Activated CD4-positive, alpha-beta T cell treated with anti-CD3 and anti-CD28 coated beads, Interleukin-10, Interleukin-2, amounts not matched to agents 100 ng/mL and 50 ng/mL, durations not matched to agents 16 hours and 8 hours (primary cell): ENCODE measurements around the gene ERFE.
"Not testable (repeated sequence)": the region's sequence is repeated elsewhere in the genome, so short reads cannot be mapped to it uniquely, and the experiment has no call there.

ENCODE experiments used
- DNase-seq: peaks from one replicate; pipeline ENCODE4 v3.0.0-alpha.2; 2020

ERFE gene, protein sequence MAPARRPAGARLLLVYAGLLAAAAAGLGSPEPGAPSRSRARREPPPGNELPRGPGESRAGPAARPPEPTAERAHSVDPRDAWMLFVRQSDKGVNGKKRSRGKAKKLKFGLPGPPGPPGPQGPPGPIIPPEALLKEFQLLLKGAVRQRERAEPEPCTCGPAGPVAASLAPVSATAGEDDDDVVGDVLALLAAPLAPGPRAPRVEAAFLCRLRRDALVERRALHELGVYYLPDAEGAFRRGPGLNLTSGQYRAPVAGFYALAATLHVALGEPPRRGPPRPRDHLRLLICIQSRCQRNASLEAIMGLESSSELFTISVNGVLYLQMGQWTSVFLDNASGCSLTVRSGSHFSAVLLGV

DNA sequence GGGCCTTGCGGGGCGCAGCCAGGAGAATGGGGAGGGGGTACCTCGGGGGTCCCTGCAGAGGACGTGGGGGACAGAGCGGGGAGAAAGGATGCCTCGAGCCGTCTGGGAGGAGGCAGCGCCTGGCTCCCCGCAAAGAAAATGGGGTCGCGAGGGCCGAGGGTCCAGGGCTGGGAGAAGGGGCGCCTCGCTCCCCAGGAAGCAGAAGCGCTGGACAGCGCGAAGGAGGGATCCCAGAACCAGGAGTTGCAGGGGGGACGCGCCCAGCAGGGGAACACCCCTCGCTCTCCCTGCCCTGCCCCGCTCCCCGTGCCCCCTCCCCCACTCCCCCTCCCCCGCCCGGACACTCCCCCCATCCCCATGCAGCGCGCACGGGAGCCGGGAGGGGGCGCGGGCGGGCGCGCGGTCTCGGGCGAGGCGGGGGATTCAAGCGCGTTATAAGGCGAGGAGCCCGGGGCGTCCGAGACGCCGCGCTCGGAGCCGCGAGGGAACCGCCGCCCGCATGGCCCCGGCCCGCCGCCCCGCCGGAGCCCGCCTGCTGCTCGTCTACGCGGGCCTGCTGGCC lies at the start of gene ERFE:
TSS of gene ERFE (plus strand) at position 462 of the 562 bp plus-strand sequence. CDS start at position 500, 38 bp downstream.
- DNase-seq: peak; percentile 60

DNA sequence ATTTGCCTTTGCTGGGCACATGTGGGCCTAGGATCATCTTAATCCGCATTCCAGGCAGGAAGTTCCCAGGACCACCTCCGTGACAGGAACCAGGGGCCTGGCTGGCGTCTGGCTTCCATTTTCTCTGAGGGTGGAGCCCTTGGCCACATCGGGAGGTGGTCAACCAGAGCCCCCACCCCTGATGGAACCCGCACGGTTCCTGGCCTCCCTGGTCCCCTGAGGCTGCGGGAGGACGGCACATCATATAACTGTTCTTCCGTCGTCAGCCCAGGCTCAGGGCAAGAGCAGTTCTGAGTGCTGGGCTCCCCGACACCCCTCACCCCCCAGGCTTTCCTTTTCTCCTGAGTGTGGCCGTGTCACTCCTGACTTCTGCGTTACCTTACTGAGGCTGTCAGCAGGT lies 45.2 kb upstream of the ERFE start:
- no peak for DNase-seq

DNA sequence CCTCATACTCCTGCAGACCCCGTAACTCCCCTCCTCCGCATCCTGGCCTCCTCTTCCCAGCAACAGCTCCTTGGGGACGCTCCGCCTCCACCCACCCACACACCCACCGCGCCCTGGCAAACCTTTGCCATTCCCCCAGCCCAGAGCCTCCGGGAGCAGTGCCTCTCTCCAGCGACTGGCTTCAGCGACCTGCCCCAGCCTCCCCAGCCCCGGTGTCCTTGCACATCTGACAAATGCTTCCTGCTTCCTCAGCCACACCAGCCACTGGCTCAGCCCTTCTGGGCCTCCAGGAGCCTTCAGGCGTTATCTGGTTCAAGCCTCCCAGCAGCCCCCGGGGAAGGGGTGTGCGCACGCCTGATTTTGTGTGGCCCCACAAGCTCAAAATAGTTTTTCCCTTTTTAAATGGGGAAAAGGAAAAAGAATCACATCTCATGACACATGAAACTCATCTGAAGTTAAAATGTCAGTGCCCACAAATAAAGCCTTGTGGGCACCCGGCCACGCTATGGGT lies 44.4 kb upstream of the ERFE start:
- DNase-seq: no peak

DNA sequence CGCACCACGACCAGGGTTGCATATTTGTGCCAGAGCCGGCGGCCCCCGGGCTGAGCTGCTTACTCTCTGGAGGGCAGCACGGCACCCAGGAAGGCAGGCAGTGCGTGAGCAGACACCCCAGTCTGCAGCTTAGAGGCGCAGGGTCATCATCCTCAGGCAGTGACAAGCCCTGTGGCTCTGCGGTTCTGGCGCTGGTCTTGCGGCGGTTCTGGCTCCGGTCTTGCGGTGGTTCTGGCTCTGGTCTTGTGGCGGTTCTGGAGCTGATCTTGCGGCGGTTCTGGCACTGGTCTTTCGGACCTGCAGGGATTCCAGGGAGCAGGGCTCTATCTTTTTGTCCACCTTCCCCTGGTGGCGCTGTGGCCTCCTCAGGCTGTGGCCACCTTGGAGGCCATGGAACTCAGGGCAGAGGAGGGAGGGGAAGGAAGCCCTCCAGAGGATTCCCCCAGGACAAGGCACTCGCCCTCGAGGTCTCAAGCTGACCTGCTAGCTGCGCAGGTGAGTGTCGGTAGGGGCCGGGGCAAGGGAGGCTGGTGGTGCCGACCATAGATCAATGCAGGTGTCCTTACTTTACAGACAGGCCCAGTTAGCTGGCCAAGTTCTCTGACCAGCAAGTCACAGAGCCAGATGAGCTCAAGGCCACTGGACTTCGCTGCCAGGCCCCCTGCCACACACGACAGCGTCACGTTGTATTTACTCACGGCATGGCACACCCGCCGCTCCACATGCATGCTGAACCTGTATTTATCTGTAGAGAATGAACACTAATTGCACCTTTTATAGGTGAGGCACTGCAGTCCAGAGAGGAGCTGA lies 43.7 kb upstream of the ERFE start:
- DNase-seq: no peak

DNA sequence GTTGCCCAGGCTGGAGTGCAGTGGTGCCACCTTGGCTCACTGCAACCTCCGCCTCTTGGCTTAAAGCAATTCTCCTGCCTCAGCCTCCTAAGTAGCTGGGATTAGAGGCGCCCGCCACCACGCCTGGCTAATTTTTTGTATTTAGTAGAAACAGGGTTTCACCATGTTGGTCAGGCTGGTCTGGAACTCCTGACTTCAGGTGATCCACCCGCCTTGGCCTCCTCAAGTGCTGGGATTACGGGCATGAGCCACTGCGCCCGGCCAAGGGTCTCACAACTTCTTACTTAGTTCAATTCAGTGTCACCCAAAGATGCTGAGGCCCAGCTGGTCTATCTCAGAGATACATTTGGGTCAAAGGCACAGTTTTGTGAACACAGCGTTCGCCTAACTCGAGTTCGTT lies 43.1 kb upstream of the ERFE start:
- not testable (repeated sequence) for DNase-seq

DNA sequence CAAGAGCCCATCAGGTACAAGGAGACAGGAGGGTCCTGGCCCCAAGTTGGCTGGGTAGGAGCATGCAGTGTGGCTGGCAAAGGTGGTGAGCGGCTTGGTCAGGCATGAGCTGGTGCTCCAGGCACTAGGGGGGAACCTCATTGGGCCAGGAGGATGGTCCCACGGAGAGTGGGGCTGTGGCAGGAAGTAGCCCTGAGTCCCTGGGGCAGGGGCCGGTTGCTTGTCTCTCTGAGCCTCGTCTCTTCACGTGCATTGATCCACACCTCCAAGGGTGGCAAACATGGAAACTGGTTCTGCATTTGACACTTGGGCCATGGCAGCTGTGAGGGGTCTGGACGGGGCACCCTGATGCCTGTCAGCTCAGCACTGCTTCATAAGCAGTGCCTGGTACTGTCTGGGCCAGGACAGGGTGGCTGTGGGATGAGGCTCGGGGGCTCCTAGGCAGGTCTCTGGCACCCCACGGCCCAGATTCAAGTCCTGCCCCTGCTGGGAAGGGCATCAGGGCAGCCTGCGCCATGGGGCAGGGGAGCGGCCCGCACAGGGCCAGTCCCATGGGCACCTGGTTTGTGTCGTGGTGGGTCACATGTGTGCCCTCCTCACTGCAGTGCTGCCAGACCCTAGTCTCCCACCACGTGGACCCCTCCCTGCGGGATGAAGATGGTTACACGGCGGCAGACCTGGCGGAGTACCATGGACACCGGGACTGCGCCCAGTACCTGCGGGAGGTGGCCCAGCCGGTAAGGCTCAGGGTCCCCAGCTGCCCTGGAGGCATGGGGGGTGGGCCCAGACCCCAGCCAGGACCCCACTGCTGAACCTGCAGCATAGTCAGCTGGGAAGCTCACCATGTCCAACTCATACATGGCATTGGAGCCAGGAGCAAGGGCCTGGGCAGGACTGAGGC lies 42.2 kb upstream of the ERFE start:
- DNase-seq: no peak

DNA sequence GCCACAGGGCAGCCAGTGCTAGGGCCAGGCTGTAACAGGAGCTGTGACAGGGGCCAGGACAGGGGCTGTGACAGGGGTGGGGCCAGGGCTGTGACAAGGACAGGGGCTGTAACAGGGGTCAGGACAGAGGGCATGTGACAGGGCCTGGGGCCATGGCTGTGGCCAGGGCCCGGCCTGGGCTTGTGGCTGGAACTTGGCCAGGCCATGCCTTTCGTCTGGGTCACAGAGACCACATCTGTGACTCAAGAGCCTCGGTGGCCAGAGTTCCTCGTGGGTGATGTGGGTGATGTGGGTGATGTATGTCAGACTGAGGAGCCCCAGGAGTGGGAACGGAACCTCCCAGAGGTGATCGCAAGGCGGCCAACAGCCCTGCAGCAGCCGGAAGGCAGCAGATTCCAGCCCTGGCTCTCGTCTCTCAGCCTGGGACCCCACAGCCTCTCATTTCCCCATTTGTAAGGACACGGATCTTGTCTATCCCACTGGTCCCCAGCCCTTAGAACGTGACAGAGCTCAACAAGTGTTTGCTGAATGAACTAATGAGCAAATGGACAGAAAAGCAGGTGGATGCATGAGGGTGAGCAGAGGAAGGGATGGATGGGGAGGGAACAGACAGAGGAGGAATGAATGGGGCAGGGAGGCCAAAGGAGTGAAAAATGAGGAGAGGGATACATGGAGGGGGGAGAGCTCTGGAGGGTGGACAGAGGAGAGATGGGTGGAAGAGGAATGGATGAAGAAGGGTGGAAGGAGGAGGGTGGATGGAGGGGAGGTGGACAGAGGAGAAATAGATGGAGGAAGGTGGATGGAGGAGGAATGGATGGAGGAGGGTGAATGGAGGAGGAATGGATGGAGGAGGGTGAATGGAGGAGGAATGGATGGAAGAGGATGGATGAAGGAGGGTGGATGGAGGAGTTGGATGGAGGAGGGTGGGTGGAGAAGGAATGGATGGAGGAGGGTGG lies 41.3 kb upstream of the ERFE start:
- DNase-seq: no peak

DNA sequence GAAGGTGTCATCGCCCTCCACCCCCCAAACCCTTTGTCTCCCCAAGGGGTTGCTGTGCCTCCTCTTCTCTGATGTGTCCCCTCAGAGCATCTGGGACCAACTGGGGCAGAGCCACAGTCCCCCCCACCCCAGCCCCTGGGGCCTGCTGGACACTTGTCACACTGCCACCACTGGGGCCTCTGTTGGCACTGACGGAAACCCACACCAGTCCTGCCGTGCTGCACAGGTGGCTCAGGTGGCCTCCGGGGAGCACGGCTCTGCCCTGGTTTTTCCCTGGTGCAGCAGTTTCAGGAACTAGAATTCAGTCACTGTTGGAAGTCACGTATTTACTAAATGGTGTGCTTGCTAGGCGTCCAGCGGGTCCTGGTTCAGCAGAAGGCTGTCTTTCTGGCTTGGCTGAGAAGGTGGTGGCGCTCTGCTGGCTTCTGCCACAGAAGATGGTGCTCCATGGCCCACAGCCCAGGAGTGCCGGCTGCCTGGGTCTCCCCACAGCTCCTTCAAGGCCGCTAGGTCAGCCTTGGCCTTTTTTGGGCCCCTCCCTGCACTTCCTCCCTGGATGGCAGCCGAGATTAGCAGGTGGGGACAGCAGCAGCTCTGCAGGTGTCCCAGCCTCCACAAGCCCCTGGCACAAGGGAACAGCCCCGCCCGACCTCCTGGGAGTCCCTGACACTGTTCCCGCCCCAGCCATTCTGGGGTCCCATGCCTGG lies 38.9 kb upstream of the ERFE start:
- DNase-seq: no peak

DNA sequence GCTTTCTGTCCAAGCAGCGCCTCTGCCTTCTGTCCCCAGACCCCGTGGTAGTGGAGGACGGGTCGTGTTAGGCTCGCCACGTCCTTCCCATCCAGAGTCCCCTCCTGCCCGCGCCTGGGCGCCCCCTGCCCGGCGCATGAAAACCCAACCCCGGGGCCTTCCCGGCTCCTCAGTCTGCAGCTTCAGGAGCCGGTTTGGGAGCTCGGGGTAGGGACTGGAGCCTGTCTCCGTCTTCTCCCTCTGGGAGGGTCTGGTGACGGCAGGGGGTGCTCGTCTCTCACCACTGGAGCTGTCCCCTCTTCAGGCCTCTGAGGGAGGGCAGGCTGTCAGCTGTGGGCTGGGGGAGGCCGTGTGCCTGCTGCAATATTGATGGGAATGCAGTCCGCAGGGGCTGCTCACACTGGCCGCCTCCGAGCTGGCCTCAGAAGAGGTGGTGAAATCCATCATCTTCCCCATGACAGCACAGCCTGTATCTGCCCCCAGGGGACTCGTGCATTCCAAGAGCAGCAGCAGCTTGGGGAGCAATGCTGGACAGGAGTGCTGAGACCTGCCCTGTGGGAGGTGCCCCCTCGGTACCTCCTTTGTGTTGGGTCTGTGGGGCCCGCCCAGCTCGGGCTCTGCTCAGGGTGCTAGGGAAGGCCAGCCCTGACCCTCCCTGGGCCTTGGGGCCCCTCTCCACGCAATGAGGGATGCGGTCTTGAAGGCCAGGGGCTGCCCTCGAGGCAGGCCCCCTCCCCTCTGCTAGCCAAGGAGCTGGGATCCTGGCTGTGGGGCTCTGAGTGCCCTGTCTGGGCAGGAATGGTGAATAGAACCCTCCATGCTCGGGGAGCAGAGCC lies 38.1 kb upstream of the ERFE start:
- DNase-seq: no peak

DNA sequence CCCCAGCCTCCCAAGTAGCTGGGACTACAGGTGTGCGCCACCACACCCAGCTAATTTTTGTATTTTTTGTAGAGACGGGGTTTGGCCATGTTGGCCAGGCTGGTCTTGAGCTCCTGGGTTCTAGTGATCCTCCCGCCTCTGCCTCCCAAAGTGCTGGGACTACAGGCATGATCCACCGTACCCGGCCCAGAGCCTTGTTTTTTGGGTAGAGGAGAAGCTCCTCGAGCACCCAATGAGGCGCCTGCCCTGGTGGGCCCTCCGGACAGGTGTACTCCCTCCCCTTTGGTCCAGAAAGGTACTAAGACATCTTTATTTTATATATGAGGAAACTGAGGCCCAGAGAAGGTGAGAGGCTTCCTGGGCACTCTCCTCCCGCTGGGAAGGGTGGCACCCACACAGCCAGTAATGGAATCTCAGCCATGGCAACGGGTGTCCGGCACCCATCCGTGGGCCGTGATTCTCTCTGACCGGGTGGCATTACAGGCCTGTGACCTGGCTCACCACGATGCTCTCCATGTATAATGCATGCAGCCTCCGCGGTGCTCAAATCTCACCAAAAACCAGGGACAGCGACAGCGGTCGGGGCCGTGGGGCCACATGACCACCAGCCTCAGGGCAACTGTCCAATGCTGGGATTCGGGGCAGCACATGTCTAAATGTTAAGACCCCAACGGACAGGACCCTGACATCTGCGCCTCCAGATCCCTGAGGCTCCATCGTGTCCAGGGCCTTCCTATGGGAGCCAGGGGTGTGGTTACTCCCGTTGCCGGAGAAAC lies 37.1 kb upstream of the ERFE start:
- no peak for DNase-seq

DNA sequence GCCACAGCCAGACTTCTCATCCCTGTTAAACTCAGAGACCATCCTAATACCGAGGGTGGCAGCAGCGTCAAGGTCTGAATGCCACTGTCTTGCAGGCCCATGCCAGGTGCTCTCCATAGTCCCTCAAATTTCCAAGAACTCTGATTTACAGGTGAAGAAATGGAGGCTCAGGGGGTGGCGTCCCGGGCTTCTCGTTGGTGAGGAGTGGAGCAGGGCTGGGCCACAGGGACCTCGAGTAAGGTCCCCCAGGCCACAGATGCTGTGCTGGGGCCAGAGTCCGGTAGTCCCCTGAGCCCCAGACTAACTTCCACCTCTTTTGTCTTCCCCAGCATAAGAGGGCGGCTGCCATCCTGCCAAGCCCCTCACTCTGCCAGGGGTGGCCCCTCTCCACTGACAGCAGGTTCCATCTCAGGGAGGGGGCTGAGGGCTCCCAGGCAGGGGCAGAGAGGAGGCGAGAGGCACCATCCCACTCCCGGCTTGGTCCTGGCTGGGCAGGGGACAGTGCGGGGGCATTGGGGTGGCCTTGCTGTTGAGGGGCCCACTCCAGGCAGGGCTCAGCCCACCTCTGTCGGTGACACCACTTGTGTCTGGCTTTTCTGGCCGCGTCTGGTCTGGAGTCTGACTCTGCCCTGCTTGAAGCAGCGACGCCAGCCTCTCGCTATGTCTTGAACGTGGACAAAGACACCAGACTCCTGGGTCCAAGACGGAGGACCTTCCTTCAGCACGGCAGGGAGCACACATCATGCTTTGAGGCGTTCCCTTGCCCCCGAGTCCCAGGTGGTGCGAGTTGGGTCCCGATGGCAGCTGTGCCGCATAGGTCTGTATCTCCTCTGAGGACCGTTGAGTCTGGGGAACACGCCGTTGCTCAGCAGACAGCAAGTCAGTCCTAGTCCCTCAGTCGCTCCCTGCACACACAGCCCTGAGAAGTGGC lies 36.2 kb upstream of the ERFE start:
- no peak for DNase-seq

DNA sequence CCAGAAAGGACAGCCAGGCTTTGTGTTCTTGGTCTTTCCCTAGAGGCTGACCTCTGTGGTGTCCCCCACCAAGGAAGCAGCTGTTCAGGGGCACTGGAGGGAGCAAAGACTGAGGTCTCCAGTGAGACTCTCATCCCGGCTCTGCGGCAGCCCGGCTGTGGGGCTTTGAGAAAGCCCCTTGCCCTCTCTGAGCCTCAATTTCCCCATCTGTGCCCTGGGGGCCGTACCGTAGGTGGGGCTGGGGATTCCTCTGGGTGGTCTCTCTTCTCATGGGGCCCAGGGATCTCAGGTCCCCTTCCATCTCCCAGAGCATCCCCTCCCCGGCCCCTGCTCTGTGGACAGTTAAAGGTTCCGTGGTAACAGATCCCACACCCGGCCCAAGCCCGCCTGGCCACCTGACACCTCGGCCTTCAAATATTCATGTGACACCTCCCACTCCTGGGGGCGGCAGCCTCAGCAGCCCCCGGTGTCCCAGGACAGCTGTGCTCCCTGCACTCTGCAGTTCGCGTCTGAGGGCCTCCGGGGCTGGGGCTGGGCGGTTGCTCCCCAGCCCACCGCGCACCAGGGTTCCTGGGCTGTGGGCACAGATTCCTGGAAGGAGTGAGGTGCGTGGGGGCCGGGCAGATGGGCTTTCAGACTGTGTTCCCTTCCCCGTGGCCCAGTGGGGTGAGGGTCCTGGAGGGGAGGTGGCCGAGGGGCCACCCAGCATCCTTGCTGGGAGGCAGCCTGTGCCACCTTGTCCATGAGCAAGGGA lies 35.4 kb upstream of the ERFE start:
- no peak for DNase-seq

DNA sequence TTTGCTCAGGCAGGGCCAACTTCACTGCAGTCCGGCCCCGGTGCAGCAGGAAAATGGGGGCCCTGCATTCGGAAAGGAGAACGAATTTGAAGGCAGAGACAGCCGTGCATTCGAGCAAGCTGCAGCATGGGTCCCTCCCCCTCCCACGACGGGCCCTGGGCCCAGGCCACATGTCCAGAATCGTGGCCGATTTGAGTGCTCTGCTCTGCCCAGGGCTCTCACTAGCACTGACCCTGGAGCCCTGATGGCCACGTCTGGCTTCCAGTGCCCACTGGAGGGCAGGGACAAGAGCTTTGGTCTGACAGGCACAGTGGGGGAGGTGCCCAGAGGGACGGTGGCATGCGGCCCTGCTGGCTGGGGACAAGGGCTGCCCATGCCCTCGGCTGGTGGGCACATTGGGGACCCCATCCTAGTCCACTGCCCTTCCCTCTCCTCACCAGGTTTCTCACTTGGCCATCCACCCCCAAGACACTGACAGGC lies 34.7 kb upstream of the ERFE start:
- no peak for DNase-seq

DNA sequence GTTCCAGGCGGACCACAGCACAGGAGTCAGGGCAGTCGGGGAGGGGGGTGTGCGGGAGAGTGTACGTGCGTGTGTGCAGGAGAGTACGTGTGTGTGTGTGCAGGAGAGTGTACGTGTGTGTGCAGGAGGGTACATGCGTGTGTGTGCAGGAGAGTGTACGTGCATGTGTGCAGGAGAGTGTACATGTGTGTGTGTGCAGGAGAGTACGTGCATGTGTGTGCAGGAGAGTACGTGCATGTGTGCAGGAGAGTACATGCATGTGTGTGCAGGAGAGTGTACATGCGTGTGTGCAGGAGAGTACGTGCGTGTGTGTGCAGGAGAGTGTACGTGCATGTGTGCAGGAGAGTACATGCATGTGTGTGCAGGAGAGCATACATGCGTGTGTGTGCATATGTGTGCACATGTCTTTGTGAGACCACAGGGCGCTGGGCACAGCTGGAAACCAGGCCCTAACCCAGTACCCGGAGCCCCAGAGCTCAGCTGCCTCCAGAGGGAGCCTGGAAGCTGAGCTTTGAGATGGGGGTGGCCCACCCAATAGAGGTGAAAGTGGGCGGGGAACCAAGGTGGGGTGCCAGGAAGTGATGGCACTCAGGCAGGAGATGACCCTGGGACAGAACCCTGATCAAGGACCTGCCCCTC lies 34.2 kb upstream of the ERFE start:
- DNase-seq: no peak

DNA sequence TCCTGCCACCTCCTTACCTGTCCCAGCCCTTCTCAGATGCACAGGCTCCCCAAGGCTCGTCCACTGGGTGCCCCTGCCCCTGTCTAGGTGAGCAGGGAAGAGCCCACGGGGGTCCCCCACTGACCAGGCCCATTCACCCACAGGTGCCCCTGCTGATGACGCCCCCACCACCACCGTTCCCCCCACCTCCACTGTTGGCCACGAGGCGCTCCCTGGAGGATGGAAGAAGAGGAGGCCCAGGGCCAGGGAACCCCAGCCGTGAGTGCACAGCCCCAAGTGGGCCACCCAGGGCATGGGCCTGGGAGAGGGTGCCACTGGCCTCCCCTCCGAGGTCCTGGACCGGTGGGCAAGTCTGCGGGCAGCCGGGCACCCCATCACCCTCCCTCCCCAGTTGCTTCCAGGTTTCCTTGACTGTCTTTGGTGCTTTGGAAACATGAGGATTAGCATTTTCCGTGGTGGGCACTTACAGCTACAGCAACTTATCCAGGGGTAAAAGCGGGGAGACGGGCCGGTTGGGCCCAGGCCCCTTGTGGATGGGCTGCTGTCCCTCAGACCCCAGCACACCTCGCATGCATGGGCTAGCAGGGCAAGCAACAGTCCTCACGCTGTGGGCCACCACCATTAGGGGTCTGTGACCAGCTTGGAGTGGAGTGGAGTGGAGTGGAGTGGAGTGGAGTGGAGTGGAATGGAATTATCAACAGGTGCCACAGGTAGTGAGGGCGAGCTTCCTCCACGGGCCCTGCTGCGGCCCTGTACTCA lies 33.5 kb upstream of the ERFE start:
- DNase-seq: no peak

DNA sequence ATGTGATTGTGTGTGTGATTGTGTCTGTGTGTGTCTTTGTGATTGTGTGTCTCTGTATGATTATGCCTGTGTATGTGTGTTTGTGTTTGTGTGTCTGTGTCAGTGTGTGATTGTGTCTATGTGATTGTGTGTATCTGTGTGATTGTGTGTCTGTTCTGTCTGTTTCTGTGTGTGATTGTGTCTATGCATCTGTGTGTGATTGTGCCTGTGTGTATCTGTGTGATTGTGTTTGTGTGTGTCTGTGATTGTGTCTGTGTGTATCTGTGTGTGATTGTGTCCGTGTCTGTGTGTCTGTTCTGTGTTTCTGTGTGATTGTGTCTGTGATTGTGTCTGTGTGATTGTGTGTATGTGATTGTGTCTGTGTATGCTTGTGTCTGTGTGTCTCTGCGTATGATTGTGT lies 32.4 kb upstream of the ERFE start:
- no peak for DNase-seq
